LNCaP clone FGC (cell line): ENCODE results near the gene ARHGAP5.
"Not testable (repeated sequence)": the region's sequence is repeated elsewhere in the genome, so short reads cannot be mapped to it uniquely, and the experiment has no call there.

Source experiments
- DNase-seq: peaks from one replicate; pipeline ENCODE4 v3.0.0-alpha.2; 2011; ENCODE audit warnings: low read depth
- H3K4me3 ChIP-seq: 2 replicates; pipeline ENCODE4 v1.5.1; 2011; ENCODE audit warnings: mild to moderate bottlenecking, low read depth, low read length, control low read depth
- CTCF ChIP-seq: IDR thresholded peaks from 2 replicates; pipeline ENCODE4 v1.5.1; 2012; ENCODE audit warnings: mild to moderate bottlenecking; ENCODE audit not compliant: control insufficient read depth, insufficient read depth; ENCODE audit errors: extremely low read depth

Gene ARHGAP5

GRCh38 chr14:32104803-32105202 is 27.7 kb downstream of the ARHGAP5 start:
- no peak overlapping the region for H3K4me3 ChIP-seq
- TF ChIP-seq CTCF: no peak
- no peak for DNase-seq

GRCh38 chr14:32109676-32110547 is 32.8 kb downstream of the ARHGAP5 start:
- no peak for TF ChIP-seq CTCF
- no peak for DNase-seq
- no peak overlapping the region for H3K4me3 ChIP-seq

- DNase-seq: no peak
- H3K4me3 ChIP-seq: no peak overlapping the region
- no peak for TF ChIP-seq CTCF
These were observed 33.4 kb downstream of the ARHGAP5 start for GRCh38 chr14:32110548-32110896.

GRCh38 chr14:32121536-32121935 is 44.4 kb downstream of the ARHGAP5 start:
- H3K4me3 ChIP-seq: no peak overlapping the region
- DNase-seq: no peak
- no peak for TF ChIP-seq CTCF

- DNase-seq: no peak
These were observed 44.8 kb downstream of the ARHGAP5 start for GRCh38 chr14:32121948-32122347.

GRCh38 chr14:32126899-32127730 is 50.0 kb downstream of the ARHGAP5 start:
- H3K4me3 ChIP-seq, DNase-seq: not testable (repeated sequence)

More at GRCh38 chr14:32121948-32122347, 44.8 kb downstream of the ARHGAP5 start:
- H3K4me3 ChIP-seq: no peak overlapping the region
- TF ChIP-seq CTCF: no peak

GRCh38 chr14:32127731-32128654 is 50.9 kb downstream of the ARHGAP5 start:
- not testable (repeated sequence) for DNase-seq, H3K4me3 ChIP-seq
